ENCODE measurements around the gene RPLP2.

The RPLP2 gene

GRCh38 chr11:809287-810039, at the start of gene RPLP2:
TSS of gene RPLP2 (plus strand) at chr11:809967. CDS start at chr11:810235, 268 bp downstream.
- DNase-seq (ENCODE audit: low read depth) = peak; percentile 94

DNA sequence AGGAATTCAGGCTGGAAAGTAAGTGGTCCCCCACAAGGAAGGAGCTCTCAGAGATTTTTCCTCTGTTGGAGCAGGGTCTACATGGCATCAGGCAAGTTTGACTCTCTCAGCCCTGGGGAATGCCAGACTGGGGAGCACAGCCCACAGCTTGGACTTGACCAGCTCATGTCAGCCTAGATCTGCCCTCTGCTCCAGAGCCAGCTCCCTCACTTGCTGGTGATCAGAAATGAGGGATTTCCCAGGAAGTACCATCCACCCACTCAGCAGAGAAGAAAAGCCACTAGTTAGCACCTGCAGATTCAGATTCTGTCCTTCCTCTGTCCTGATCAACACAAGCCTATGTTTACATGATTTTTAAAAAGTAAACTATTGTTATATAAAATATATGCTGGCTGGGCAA, 49.5 kb upstream of the RPLP2 start:
- DNase-seq (ENCODE audit: low read depth) = no peak

- DNase-seq (ENCODE audit: low read depth) = no peak
These were observed 48.1 kb upstream of the RPLP2 start for GRCh38 chr11:761526-762108.

- DNase-seq (ENCODE audit: low read depth) = peak; percentile 39
These were observed 47.2 kb upstream of the RPLP2 start for GRCh38 chr11:762421-763072.

DNA sequence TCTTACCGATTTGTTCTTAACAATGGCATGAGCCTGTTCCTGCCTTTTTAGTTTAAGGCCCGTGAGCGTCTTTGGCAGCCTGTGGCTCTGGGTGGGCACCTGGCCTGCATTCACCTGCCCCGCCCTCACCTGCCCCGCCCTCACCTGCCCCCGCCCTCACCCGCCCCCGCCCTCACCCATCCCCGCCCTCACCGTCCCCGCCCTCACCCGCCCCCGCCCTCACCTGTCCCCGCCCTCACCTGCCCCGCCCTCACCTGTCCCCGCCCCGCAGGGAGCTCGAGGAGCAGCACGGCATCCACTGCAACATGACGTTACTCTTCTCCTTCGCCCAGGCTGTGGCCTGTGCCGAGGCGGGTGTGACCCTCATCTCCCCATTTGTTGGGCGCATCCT, 46.7 kb upstream of the RPLP2 start:
- DNase-seq (ENCODE audit: low read depth) = no peak

DNA sequence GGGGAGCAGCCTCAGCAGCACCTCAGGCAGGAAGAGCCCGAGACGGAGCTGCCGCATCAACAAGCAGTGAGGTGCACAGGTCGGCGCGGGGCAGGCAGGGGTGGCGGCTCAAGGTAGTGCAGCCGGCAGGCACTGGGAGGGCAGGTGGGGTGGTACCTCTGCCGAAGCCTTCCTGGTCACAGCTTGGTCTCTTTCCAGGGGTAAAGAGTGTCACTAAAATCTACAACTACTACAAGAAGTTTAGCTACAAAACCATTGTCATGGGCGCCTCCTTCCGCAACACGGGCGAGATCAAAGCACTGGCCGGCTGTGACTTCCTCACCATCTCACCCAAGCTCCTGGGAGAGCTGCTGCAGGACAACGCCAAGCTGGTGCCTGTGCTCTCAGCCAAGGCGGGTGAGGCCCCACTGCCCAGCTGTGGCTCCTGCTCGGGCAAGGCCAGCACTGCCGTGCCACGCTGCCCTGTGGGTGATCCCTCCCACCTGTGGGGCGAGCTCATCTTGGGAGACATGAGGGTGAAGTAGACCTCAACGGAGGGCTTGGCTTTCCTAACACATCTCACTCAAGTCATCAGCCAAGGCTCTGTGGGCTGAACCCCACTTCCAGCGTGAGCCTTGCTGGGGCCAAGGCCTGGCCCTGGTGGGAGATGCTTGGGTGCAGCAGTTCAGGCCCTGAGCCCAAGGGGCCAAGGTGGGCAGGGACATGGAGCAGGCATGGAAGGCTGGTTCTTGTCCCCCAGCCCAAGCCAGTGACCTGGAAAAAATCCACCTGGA, 46.0 kb upstream of the RPLP2 start:
- no peak for DNase-seq (ENCODE audit: low read depth)

DNA sequence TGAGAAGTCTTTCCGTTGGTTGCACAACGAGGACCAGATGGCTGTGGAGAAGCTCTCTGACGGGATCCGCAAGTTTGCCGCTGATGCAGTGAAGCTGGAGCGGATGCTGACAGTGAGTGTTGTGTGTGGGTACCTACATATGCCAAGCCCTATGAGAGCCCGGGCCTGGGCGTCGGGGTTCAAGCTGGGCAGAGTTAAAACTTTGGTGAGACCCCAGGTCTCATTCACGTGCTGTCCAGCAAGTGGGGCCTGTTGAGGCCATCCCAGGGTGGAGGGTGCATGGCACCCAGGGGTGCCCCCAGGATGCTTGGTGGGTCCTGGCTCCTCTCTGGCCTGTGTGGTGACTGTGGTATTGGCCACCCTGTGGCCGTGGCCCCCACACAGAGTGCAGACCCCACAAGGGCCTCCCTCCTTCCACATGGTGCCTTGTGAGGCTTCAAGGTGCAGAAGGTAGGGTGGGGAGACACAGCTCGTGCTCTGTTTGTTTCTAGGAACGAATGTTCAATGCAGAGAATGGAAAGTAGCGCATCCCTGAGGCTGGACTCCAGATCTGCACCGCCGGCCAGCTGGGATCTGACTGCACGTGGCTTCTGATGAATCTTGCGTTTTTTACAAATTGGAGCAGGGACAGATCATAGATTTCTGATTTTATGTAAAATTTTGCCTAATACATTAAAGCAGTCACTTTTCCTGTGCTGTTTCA, 45.3 kb upstream of the RPLP2 start:
- no peak for DNase-seq (ENCODE audit: low read depth)

DNA sequence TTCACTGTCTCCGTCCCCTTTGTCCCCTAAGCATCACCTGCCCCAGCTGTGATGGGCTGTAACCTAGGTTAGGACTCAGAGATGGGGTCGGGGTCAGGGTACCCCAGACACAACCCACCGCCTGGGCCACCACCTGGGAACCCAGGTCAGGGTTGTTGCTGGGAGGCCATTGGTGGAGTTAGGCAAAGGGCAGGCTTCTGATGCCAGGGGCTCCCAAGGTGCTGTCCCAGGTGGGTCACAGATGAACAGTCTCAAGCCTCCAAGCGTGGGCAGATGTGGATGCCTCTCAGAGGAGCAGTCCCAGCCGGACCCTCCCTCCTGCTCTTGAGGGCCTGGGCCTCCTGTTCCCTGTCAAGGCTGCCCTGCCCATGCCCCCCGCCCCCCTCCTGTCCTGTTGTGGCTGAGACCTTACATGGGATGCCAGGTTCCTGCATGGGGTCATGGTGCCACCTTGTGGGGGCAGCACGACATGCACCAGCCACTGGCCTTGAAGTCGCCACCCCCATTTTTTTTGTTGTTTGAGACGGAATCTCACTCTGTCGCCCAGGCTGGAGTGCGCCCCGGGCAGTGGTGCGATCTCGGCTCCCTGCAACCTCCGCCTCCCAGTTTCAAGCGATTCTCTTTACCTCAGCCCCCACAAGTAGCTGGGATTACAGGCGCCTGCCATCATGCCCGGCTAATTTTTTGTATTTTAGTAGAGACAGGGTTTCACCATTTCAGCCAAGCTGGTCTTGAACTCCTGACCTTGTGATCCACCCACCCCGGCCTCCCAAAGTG, 44.6 kb upstream of the RPLP2 start:
- peak; percentile 36 for DNase-seq (ENCODE audit: low read depth)

DNA sequence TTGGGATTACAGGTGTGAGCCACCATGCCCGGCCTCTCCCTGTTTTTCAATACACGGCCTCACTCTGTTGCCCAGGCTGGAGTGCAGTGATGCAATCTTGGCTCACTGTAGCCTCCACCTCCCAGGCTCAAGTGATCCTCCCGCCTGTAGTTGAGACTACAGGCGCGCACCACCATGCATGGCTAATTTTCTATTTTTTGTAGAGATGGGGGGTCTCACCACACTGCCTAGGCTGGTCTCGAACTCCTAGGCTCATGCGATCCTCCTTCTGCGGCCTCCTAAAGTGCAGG, 44.0 kb upstream of the RPLP2 start:
- DNase-seq (ENCODE audit: low read depth) = no peak

GRCh38 chr11:766106-766935, 43.4 kb upstream of the RPLP2 start:
- DNase-seq (ENCODE audit: low read depth) = no peak

DNA sequence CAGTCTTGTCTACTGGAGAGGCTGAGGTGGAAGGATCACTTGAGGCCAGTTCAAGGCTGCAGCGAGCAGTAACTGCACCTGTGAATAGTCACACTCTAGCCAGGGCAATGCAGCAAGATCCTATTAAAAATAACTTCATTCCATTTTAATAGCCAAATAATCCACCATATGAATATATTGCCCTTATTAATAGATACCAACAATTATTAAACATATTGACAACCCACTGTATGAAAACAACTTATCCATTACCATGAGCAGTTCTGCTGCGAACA, 42.9 kb upstream of the RPLP2 start:
- DNase-seq (ENCODE audit: low read depth) = no peak

DNA sequence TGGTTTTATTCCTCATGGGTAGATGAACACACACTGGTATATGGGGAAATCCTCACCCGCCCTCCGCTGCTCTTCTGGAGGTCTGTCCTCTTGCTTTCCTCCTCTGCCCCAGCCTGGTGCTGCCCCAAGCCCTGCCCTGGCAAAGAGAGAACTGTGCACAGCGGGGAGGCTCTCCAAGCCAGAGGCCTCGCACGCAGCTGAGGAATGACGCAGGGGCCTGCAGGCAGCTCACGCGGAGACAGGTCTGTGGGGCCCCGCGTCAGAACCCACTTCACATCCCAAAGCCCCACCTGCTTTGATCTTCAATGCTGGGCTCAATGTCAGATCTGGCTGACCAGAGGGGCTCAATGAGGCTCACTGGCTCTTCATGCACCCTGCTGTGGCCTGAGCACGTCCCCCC, 42.5 kb upstream of the RPLP2 start:
- no peak for DNase-seq (ENCODE audit: low read depth)

DNA sequence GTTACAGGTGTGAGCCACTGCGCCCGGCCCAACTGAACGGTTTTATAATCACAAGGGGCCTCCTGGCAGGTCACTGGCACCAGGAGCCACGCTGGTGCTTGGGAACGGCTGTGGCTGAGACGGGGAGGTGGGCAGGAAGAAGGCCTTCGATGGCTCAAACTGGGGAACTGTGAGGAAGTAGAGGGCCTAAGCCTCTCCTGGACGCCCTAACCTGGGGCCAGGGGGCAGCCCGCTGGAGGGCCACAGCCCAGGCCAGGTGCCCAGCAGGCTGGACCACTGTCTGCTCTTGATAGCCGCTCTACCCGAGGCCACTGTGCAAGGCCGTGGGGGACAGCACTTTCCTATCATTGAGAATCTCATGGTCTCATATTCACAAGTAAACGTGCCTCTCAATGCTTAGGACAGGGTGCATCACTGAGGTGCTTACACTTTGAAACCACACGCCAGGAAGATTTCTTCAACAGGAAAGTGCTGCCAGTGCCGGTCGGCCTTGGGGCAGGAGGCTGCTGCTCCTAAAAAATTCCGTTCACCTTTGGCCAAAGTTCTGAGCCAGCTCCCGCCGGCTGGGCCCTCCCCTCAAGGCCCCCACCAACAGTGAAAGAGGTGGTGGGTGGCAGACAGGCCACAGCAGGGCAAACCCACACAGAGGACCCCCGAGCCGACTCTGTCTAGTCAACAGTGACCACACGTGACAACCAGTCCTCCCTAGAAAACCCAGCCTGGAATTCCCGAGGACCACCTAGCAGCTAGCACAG, 39.7 kb upstream of the RPLP2 start:
- no peak for DNase-seq (ENCODE audit: low read depth)

DNA sequence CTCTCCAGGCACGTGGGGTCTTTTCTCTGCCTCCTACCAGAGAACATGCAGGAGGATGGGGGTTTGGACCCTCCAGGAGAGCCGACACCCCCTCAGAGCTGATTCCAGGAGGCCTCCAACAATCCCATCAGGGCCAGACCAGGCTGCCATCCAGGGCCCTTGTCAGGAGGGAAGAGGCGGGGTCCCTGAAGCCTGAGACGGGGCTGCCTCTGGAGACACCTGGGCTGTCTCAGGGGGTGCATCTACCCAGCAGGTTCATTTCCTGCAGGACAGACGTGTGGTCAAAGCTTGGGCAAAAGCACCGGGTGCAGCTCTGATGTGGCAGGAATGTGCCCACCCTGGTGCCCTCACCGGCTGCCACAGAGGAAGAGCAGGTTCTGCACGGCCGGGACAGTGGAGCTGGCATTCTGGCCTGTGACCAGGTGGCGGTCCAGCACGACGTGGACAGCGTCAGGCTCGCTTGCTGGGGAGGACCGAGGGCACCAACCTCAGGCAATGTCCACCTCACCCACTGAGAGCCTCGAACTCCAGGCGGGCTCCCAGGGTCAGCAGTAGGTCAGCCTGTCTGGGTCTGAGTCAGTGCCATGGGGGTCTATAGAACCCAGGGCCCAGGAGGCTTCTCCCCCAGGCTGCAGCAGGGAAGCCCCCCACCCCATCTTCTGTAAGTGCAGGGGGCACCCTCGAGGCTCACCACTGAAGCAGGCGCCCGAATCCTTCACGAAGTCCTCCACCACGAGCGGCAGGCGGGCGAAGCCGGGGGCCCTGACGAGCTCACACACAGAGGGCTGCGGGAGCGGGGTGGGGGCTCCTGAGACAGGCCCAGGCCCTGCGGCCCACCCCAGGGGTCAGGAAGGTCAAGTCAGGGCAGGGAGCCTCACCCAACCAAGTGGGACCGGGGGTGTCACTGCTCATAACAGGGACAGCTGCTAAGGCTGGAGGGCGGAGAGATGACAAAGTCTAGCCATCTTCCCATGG, 38.8 kb upstream of the RPLP2 start:
- DNase-seq (ENCODE audit: low read depth) = no peak

- no peak for DNase-seq (ENCODE audit: low read depth)
These were observed 38.1 kb upstream of the RPLP2 start for GRCh38 chr11:771617-772204.

DNA sequence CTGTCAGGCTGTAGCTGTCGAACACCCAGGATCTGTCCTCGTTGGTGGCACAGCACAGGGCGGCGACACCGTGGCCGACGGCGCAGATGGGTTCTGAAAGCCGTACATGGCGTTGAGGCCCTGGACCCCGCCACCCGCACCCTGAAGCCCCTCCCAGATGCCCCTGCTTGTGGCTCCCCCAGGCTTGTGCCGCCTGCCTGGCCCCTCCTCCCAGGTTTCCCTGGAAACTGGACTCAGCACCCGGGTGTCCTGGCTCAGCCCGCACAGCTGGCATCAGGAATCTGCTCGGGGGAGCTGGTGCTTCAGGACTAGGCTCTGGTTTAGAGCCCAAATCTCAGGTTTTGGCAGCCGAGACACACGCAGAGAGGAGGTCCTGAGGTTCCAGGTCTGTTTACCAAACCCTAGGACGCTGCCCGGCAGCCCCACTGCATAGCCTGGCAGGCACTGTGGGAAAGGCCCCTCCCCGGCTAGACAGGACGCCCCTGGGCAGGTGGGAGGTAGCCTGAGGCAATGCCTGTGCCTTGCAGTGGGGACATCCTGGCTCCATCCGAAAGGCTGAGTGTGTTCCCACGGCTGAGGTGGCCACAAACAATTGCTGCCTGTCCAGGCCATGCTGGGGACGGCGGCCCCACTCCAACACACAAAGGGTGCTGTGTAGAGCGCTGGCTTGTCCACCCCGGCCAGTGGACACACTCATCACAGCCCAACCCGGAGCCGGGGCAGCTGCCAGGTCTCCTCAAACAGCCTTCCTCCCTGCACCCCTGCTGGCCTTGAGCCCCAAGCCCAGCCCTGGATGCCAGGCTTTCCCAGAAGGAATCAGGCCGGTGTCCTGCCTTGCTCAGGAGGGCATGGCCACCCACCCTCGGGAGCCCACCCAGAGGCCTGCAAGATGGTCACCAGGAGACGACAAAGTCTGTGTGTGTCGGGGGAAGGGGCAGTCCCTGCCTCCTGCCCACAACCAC, 37.1 kb upstream of the RPLP2 start:
- no peak for DNase-seq (ENCODE audit: low read depth)

GRCh38 chr11:773425-773824, 36.3 kb upstream of the RPLP2 start:
- DNase-seq (ENCODE audit: low read depth) = no peak
